KBM-7 (cell line): ENCODE data around the gene GABRP.
"Not testable (repeated sequence)": the region's sequence is repeated elsewhere in the genome, so short reads cannot be mapped to it uniquely, and the experiment has no call there.

Experiments used
- DNase-seq: peaks from one replicate; pipeline ENCODE4 v3.0.0-alpha.2; 2015
- in situ Hi-C: fragments of 300-500 bp; cut with MboI; formaldehyde crosslinking; loops from 2 replicates; pipeline ENCODE4 v1.14.3; 2020; ENCODE audit warnings: low sequenced_read_pairs, low pct_unique_long_range_greater_than_20kb, mixed read lengths

The GABRP gene

DNA sequence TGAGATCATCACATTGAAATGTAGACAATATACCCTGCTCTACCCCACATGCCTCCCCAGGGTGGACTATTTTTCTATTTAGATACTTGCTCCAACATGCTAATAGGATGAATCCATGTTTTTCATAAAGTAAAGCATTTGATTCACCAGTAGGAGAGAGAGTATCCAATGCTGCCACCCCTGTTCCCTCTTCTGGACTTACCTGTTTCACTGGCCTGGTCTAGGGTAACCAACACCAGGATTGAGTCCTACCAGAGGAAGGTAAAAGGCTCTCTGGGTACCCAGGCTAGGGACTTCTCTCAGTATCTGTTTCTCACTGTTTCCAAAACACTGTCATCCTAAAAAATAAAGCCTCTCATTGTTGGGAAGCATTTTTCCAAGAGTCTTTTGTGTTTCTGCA lies 30.2 kb upstream of the GABRP start:
- in situ Hi-C loops: no loop called here
- DNase-seq: no peak

DNA sequence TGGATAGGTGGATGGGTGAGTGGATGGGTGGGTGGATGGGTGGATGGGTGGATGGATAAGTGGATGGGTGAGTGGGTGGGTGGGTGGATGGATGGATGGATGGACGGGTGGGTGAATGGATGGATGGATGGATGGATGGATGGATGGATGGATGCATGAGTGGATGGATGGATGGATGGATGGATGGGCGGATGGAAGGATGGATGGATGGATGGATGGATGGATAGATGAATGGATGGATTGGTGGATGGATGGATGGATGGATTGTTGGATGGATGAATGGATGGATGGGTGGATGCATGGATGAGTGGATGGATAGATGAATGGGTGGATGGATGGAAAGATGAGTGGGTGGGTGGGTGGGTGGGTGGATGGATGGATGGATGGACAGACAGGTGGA lies 29.0 kb upstream of the GABRP start:
- DNase-seq, in situ Hi-C loops: not testable (repeated sequence)

DNA sequence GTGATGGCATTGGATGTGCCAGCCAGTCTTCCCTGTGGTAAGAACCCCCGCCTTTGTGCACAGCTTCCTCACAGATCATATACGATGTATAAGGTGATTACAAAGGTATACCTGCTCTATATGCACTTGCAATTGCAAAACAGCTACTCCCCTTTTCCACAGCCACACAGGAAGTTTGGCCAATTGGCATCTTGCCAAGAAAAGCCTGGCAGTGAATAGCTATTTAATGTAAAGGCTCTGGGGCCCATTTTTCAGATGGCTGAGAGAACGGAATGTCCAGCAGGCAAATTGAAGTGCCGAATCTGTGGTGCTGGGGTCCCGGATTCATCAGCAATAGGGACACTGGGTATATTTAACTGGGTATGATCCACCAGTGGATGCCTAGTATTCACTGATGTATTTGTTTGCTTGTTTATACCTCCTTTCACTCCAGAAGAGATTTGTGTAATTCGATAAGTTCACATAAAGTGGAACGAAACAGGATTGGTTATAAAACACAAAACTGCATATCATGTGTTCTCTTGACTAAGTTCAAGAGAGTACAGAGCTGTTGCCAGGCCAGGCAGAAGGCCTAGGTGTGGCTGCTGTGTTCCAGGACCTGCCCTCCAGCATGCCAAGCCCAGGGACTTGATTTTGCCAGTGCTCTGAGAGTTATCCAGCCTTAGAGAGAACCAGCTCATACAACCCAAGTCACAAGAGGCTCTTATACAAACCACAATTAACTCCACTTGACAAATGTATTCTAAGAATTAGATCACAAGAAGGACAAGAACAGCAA lies 27.7 kb upstream of the GABRP start:
- no peak for DNase-seq
- in situ Hi-C loops: no loop called here

DNA sequence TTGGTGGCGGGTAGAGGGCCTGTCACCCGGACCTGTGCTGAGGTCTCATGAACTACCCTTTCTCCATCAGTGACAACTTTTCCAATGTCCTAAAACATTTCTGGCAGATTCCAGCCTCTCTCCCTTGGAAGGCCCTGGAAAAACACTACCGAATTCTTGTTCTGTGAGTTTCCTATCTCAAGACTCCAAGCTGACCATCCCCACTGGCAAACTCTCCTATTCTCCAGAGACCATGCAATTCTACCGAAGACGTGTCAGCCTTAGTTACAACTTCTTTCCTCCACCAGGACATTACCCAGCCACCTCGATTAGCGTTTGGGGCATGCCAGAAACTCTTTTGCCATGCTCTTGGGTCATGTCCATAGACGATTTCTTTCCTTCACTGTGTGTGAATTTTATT lies 26.8 kb upstream of the GABRP start:
- no peak for DNase-seq
- in situ Hi-C loops: no loop called here

DNA sequence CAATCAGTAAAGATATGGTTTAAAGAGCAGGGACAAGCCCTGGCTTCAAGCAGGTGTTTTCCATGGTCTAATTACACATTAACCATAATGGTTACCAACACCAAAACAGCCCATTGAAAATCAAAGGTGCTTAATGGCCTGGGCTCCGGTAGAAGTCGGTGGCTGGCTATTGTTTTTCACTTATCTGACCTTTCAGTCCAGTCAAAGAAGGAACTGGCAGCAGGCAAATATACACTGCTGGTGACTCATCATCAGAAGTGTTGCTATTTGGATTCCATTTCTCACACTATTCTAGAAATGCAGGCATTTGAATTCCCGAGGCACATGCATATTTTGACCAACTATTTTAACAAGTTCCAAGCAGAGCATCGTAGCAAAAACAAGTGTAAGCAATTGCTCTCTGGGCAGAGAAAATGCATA lies 26.3 kb upstream of the GABRP start:
- in situ Hi-C loops: no loop called here
- no peak for DNase-seq

DNA sequence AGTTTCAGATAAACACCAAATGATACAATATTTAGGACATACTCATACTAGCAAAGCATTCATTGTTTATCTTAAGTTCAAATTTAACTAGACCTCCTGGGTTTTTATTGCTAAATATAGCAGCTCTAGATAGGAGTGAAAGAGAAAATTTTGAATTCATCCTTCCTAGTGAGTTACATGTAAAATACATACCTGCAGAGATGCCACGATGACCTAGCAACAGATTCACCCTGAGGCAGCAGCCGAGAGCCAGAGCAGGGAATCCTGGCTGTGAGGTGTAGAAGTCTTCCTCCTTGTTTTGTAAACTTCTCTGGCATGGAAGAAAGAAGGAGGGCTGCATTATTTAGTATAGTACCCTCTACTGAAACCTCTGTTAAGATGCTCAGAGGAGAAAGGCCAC lies 25.9 kb upstream of the GABRP start:
- in situ Hi-C loops: no loop called here
- DNase-seq: no peak

DNA sequence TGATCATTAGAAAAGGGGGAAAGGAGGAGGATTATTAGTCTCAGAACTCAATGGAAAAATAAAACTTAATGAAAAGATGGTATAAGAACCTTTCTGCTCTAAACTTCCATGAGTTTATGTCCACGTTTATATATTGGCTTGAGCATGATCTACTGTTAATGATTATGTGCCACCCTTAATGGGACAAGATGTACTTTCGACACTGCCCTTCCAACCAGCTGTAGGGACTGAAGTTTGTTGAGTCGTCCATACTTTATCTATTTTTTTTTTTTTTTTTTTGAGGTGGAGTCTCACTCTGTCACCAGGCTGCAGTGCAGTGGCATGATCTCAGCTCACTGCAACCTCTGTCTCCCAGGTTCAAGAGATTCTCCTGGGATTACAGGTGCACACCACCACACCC lies 25.0 kb upstream of the GABRP start:
- in situ Hi-C loops: no loop called here
- no peak for DNase-seq

DNA sequence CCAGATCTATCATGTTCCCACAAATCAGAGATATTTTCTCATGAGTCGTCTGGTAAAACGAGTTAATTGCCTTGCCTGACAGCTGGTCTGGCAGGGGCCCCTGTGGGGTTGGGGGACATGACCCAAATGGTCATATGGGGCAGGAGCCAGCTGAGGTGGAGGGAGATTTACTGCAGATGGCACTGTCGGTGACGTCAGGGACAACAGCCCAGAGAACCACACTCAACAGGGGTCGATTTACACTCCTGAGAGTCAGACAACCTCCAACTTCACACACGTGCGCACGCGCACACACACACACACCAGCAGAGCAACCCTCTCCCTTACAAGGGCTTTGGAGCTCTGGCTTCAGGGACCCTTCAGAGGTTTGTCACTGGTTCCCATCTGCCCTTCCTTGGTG lies 23.4 kb upstream of the GABRP start:
- in situ Hi-C loops: no loop called here
- DNase-seq: no peak

DNA sequence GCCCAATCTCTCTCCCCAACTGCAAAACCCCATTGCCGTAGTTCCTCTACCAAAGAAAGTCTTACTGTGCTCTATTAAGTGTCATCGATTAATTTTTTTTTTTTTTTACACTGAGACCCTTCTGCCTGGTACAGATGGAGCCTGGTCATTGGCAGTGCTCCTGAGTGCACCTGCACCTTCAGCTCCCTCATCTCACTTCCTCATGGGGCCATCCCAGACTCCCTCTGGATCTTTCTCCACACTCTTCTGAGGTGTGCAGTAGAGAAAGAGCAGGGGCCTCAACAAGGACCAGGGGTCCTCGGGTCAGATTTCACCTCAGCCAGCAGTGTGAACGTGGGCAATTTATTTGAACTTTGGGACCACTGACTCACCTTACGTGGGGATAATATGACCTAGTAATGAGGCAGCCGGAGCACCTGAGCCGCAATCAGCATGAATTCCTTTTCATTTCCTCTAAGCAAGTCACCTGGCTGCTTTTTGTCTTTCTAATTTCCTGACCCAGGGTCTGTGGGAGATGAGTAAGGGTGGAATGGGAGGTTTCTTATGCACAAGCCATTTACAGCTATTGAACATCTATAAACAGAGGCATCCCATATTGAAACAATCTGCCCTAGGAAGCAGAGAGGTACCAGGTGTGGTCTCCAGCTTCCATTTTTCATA lies 22.3 kb upstream of the GABRP start:
- DNase-seq: no peak
- in situ Hi-C loops: no loop called here

DNA sequence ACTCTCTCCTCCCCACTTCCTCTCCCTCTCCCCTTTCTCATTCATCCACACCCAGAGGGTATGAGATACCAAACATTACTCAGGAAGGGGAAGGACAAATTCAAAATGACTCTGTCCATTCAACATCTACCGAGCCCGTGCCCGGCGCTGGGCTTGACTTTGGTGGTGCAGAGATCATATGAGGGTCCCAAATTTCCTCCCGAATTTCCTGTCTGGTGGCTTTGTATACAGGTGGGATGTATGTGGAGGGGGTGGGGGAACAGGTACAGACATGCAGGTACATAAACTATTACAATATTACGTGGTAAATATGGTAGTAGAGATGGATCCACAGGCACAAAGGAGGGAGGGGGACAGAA lies 21.8 kb upstream of the GABRP start:
- in situ Hi-C loops: no loop called here
- DNase-seq: no peak

DNA sequence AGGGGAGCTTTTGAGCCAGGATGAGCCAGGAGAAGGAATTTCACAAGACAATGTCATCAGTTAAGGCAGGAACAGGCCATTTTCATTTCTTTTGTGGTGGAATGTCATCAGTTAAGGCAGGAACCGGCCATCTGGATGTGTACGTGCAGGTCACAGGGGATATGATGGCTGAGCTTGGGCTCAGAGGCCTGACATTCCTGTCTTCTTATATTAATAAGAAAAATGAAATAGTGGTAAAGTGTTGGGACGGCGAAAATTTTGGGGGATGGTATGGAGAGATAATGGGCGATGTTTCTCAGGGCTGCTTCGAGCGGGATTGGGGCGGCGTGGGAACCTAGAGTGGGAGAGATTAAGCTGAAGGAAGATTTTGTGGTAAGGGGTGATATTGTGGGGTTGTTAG lies 21.2 kb upstream of the GABRP start:
- DNase-seq, in situ Hi-C loops: not testable (repeated sequence)

DNA sequence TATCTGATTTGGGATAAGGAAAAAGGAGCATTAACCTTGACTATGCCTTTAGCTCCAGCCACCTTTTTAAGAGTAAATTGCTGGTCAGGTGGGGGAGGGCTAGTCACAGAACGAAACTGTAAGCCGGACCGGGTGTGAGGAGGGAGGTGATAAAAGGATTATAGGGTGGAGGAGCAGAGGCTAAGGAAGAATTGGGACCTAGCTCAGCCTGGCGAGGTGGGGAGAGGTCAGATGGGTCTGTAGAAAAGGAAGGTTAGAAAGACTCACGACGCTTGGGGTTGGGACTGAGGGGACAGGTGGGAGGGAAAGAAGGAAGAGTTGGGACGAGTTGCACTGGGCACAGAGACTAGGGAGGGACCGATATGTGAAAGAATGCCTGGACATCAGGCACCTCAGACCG lies 17.7 kb upstream of the GABRP start:
- DNase-seq, in situ Hi-C loops: not testable (repeated sequence)

DNA sequence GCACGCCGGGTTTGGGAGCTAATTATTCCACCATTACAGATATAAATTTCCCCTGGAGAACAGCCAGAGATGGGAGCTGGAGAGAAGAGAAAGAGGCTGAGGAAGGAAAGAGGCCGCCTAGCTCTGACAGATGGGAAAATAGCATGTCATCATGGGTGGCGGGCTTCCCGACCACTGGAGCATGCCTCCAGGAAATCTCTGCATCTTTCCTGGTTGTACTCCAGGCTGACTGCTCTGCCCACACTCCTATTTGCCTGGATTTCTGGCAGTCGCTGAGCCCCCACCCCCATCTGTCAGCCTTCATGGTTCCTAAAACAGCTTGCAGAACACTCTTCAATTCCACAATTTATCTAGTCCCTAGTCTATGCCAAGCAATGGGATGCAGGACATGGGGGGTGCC lies 14.3 kb upstream of the GABRP start:
- in situ Hi-C loops: no loop called here
- no peak for DNase-seq

DNA sequence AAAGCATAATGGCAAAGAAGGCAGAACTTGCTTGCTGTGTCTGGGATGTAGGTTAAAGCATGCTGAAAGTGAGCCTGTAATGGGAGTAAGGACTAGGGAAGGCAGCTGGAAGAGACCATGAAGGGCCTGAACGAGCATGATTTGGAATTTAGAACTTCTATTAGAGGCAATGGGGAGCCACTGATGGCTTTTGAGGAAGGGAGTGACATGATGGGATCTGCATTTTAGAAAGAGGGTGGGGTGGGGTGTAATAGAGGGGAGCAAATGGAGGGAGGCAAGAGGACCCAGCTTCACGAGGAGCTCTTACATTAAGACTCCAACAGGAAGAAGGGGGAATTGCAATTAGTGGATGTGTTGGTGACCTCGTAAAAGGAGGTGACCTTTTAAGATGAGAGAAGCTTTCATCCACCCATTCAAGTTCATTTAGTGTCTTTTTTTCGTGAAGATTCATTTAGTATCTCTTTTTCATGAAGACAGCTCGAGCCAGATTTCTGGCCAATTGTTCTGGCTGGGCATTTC lies 13.6 kb upstream of the GABRP start:
- DNase-seq: no peak

DNA sequence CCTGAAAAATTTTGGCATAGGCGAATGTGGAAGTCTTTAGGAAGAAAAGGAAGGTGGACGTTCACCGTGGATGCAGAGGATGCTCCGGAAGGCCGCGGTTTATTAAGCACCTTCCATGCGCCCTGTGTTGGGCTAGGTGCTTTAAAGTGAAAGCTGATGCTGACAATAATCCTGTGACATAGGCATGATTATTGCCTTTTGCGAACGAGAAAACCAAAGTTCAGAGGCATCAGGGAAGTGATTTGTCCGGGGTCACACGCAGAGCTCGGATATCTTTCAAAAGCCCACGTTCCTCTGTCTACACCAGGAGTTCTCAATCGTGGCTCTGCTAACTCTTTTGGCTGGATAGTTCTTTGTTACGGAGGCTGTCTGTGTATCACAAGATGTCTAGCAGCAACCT lies 12.0 kb upstream of the GABRP start:
- DNase-seq: no peak
- in situ Hi-C loops: no loop called here

More for the DNA sequence above, 13.6 kb upstream of the GABRP start:
- in situ Hi-C loops: no loop called here

DNA sequence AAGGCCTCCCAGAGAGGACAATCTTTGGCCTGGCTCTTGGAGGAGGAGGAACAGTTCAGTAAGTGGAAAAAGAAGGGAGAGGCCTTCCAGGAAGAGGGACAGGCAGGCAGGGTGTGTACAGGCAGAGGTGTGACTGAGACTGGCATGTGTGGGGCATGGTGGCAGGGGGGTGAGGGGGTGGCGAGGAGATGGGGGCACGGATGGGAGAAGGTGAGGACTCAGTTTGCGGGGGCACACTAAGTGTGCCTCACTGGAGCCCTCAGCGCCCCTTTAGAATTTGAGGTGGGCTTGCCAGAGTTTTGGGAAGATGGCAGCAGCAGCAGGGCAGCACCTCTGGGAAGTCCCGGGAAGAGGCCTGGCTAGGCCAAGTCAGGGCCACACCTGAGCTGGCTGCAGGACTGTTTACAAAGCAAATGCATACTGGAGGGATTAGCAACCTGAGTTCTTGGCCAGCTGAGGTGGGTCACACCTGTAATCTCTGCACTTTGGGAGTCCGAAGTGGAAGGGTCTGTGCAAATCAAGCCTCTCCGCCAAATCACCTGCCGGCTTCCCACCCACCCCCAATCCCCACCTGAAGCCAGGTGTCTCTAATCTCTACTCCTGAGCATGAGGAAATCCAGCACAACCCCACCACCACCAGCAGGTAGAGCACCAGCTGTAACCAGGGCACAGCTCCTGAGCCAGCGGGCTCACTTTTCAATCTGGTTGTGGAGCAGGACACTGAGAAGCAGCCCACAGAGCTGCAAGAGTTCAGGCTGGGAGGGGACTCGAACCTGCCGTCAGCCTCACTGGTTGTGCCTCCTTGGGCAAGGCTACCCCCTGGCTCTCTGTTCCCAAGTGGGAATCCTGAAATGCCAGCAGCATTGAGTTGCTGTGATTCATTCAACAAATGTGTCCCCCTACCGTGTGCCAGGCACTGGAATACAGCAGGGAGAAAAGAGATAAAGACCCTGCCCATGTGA lies 10.2 kb upstream of the GABRP start:
- in situ Hi-C loops: no loop called here
- DNase-seq: no peak

DNA sequence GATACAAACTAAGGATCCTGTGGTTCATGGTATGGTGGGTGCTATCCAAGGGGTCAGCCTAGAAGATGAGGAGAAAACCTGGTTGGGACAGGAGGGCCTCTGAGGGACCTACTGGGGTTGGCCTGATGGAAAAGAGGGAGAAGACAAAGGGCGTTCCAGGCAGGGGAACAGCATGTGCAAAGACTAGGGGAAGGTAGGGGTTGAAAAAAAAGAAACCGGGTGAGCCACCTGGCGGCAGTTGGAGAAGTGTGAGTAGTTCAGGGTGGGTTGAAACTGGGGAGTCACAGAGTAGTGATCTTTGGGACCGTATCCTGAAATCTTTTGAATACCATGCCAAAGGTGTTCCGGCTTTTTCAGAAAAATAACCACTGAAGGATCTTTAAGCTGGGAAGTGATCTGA lies 8.7 kb upstream of the GABRP start:
- DNase-seq: no peak
- in situ Hi-C loops: no loop called here

DNA sequence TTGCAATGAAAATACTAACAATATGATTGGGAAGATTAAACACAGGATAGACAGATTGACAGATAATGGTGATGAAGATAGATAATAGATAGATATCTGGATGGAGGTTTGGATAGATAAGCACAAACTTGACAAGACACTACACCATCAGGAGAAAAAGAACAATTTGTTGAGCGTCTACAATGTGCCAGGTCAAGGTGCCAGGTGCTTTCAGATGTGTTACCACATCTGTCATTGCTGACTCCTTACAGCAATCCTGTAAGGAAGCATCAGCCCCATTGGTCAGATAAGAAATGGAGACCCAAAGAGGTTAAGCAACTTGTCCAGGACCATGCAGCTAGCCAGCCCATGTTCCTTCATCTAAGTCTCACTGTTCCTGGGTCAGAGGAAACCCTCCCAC lies 1.6 kb upstream of the GABRP start:
- in situ Hi-C loops: no loop called here
- no peak for DNase-seq

DNA sequence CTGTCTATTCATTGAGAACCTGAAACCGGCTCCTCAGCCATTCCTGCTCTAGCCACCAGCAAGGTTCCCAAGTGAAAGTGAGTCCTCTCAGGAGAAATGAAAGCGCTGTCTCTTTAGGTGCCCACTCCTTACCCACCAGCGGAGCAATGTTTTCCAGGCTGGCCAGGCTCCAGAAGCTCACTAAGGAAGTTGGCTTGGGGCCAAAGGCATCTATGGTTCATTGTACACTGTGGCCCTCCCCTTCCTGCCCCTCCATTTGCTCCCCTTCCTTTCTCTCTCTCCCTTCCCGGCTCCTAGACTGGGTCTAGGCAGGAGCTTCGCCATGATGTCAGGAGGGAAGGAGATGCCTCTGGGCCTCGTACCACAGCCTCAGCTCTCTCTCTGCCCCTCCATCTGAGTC lies 1.1 kb upstream of the GABRP start:
- DNase-seq: no peak
- in situ Hi-C loops: no loop called here

DNA sequence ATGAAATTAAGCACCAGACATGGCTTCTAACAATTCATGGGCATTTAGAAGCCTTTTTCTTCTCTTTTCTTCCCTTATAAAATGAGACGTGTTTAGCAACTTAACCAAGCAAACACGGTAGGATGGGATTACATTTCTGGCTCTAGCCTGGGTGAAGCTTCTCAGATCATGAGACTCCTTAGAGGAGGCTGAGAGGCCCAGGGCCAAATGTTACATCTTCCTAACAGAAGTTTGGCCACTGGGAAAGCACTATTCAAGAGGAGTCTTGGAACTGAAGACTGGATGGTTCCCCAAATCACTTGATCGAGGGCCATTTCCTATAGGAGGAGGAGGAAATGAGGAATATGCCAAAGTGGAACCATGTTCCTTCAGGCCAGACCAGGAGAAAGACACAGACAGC lies 1.9 kb downstream of the GABRP start:
- DNase-seq: no peak
- in situ Hi-C loops: no loop called here
